HepG2 (cell line): ENCODE results near the gene IL1RAP. TPM values are rescaled to one million over a fixed set of nuclear protein-coding genes. Genes with fewer than 3 reads are reported as not detected.

Experiments
- ATAC-seq: fragments of 200-7000 bp; cut with Tn5 transposase; 3 replicates; pipeline ENCODE4 v1.9.1; 2020; ENCODE audit warnings: mild to moderate bottlenecking, moderate library complexity
- BruUV-seq: library from RNA; stranded (reverse); fragments of 400-500 nt; replicated peaks from 2 replicates; lab custom pipeline; 2021; lab: Mats Ljungman, UMichigan
- CTCF ChIA-PET: fragments of 300-600 bp; formaldehyde crosslinking; extraction: SDS; loops from one replicate; lab custom pipeline; 2021; ENCODE audit warnings: low total read pairs, inconsistent platforms, low intra/inter-chr PET ratio; lab: Yijun Ruan, JAX
- POLR2A ChIA-PET: fragments of 350-600 bp; sonication (Branson Sonifier 250); formaldehyde crosslinking; loops from one replicate; lab custom pipeline; 2020; ENCODE audit warnings: antibody characterized with exemption, inconsistent platforms; lab: Yijun Ruan, JAX
- DNase-seq: peaks from one replicate; pipeline ENCODE4 v3.0.0-alpha.2; 2015; ENCODE audit warnings: low spot score
- FAIRE-seq: peaks from 3 replicates; lab custom pipeline; 2011; peaks lifted over from hg19 to GRCh38; lab: Jason Lieb, UNC
- H2AFZ ChIP-seq: one replicate; pipeline ENCODE4 v1.6.1; 2011; ENCODE audit warnings: low read length, inconsistent platforms
- H3K27ac ChIP-seq: fragments of 300-600 bp; 3 replicates; pipeline ENCODE4 v1.8.0; 2011; ENCODE audit warnings: mixed run types, mild to moderate bottlenecking, mixed read lengths, low read length, inconsistent platforms; ENCODE audit not compliant: insufficient read depth; ENCODE audit errors: extremely low read length
- H3K27me3 ChIP-seq, 2 experiments: fragments of 200-600 bp in 1 of 2; 2 replicates in 1 of 2; 3 replicates in 1 of 2; pipeline versions ENCODE4 v1.6.0 to v1.8.0; 2011; ENCODE audit warnings: low read length in 2 of 2, mild to moderate bottlenecking in 2 of 2, moderate library complexity in 2 of 2, inconsistent platforms in 1 of 2; ENCODE audit not compliant: insufficient read depth in 2 of 2, control insufficient read depth in 1 of 2
- H3K36me3 ChIP-seq, 2 experiments: fragments of 200-600 bp in 1 of 2; replicated peaks in 1 of 2; 2 replicates in 1 of 2; 3 replicates in 1 of 2; pipeline versions ENCODE4 v1.5.1 to v1.8.0; 2011; ENCODE audit warnings: low read length in 2 of 2, inconsistent platforms in 1 of 2; ENCODE audit not compliant: insufficient read depth in 2 of 2, control insufficient read depth in 1 of 2
- H3K4me1 ChIP-seq: 2 replicates; pipeline ENCODE4 v1.5.1; 2012; ENCODE audit warnings: low read length, inconsistent platforms; ENCODE audit not compliant: insufficient read depth
- H3K4me2 ChIP-seq: 2 replicates; pipeline ENCODE4 v1.6.0; 2011; ENCODE audit warnings: low read depth, low read length, inconsistent platforms
- H3K4me3 ChIP-seq, 3 experiments: fragments of 200-600 bp in 1 of 3; sonication (generic), shearing (Covaris generic) in 1 of 3; replicated peaks in 1 of 3; 2 replicates each; pipeline ENCODE4 v1.5.1; 2011 to 2016; ENCODE audit warnings: low read length in 3 of 3, inconsistent platforms in 2 of 3, low read depth in 2 of 3, mild to moderate bottlenecking in 2 of 3, control low read depth in 1 of 3, mixed read lengths in 1 of 3; ENCODE audit not compliant: insufficient read depth in 1 of 3
- H3K79me2 ChIP-seq: one replicate; pipeline ENCODE4 v1.6.1; 2011; ENCODE audit warnings: low read length, inconsistent platforms; ENCODE audit not compliant: insufficient read depth
- H3K9ac ChIP-seq: 2 replicates; pipeline ENCODE4 v1.6.0; 2011; ENCODE audit warnings: mild to moderate bottlenecking, low read depth, low read length, inconsistent platforms; ENCODE audit not compliant: insufficient read depth
- H3K9me3 ChIP-seq: 2 replicates; pipeline ENCODE4 v1.5.1; 2012; ENCODE audit warnings: mild to moderate bottlenecking, low read length
- H4K20me1 ChIP-seq: 2 replicates; pipeline ENCODE4 v1.6.0; 2011; ENCODE audit warnings: inconsistent platforms, mild to moderate bottlenecking, low read length, moderate library complexity; ENCODE audit not compliant: insufficient read depth
- BORCS8-MEF2B ChIP-seq: sonication (generic); formaldehyde crosslinking; IDR thresholded peaks from 2 replicates; pipeline ENCODE4 v1.8.0; 2022; ENCODE audit warnings: mild to moderate bottlenecking, missing genetic modification reagents
- EED ChIP-seq: sonication (generic); formaldehyde crosslinking; IDR thresholded peaks from 2 replicates; pipeline ENCODE4 v1.5.0; 2020; ENCODE audit warnings: mild to moderate bottlenecking, missing genetic modification reagents
- FOXP4 ChIP-seq: sonication (generic); formaldehyde crosslinking; IDR thresholded peaks from 2 replicates; pipeline ENCODE4 v1.4.0; 2020; ENCODE audit warnings: missing genetic modification reagents
- MEF2D ChIP-seq: sonication (generic); formaldehyde crosslinking; IDR thresholded peaks from 2 replicates; pipeline ENCODE4 v1.5.1; 2020; ENCODE audit warnings: mild to moderate bottlenecking, missing genetic modification reagents
- PHF21A ChIP-seq: sonication (generic); formaldehyde crosslinking; IDR thresholded peaks from 2 replicates; pipeline ENCODE4 v1.5.0; 2020; ENCODE audit warnings: mild to moderate bottlenecking, missing genetic modification reagents
- POLR2AphosphoS2 ChIP-seq: IDR thresholded peaks from 2 replicates; pipeline ENCODE4 v1.6.1; 2011; ENCODE audit warnings: low read depth, low read length, improper control_type of control experiment
- RFX5 ChIP-seq: IDR thresholded peaks from 2 replicates; pipeline ENCODE4 v1.6.1; 2011; ENCODE audit warnings: low read depth, low read length, improper control_type of control experiment
- SMC3 ChIP-seq: IDR thresholded peaks from 2 replicates; pipeline ENCODE4 v1.6.1; 2011; ENCODE audit warnings: low read length, improper control_type of control experiment
- SNAPC2 ChIP-seq: sonication (generic); formaldehyde crosslinking; IDR thresholded peaks from 2 replicates; pipeline ENCODE4 v1.8.1; 2022; ENCODE audit warnings: mild to moderate bottlenecking, missing genetic modification reagents
- ZBTB1 ChIP-seq: sonication (generic); formaldehyde crosslinking; IDR thresholded peaks from 2 replicates; pipeline ENCODE4 v1.4.0; 2020; ENCODE audit warnings: missing genetic modification reagents, borderline replicate concordance
- ZKSCAN8 ChIP-seq: IDR thresholded peaks from 2 replicates; pipeline ENCODE4 v1.6.1; 2016; ENCODE audit warnings: borderline replicate concordance, missing genetic modification reagents, missing compliant biosample characterization
- ZNF431 ChIP-seq: sonication (generic); formaldehyde crosslinking; IDR thresholded peaks from 2 replicates; pipeline ENCODE4 v1.9.0; 2022; ENCODE audit warnings: missing genetic modification reagents, low read depth, mild to moderate bottlenecking, borderline replicate concordance
- ZNF451 ChIP-seq: sonication (generic); formaldehyde crosslinking; IDR thresholded peaks from 2 replicates; pipeline ENCODE4 v1.5.0; 2020; ENCODE audit warnings: mild to moderate bottlenecking, missing genetic modification reagents
- ZNF556 ChIP-seq: sonication (generic); formaldehyde crosslinking; IDR thresholded peaks from 2 replicates; pipeline ENCODE4 v1.4.0; 2020; ENCODE audit warnings: mild to moderate bottlenecking, missing genetic modification reagents, borderline replicate concordance
- WGBS: methylation state at CpG from one replicate; pipeline ENCODE4 v1.1.6; 2017; ENCODE audit warnings: low lambda C conversion rate; 5-methylcytosine and 5-hydroxymethylcytosine counted together
- in situ Hi-C: cut with HindIII; loops from 2 replicates; pipeline ENCODE4 v1.10.0; 2017; ENCODE audit warnings: low pct_unique_long_range_greater_than_20kb; ENCODE audit not compliant: extremely low pct_ligation_motif_present
- intact Hi-C: fragments of 100-400 bp; cut with micrococcal nuclease; formaldehyde crosslinking; loops from one replicate; pipeline ENCODE4 v1.10.0; 2022; ENCODE audit not compliant: unreplicated experiment
- polyA plus RNA-seq, 8 experiments: library from polyadenylated mRNA; depleted of rRNA in 3 of 8; stranded (reverse) in 7 of 8; unstranded in 1 of 8; fragments of >200 nt; fragmentation: Illumina TruSeq in 4 of 8; extraction: Trizol in 4 of 8; gene quantifications; 2 replicates each; pipeline versions ENCODE4 v1.2.1 to v1.2.3, GENCODE V29; 2011 to 2016; ENCODE audit warnings: low read depth in 4 of 8, missing spikeins in 1 of 8, mixed read lengths in 1 of 8; ENCODE audit not compliant: insufficient read depth in 1 of 8
- total RNA-seq, 5 experiments: library from RNA; depleted of rRNA; stranded (reverse); fragments of >200 nt; fragmentation: Illumina TruSeq; extraction: Trizol; gene quantifications; 2 replicates each; pipeline ENCODE4 v1.2.3, GENCODE V29; 2016; ENCODE audit warnings: low read depth in 1 of 5
- TF ChIP-seq, protein P1 (sequence below): sonication (generic); formaldehyde crosslinking; IDR thresholded peaks from 2 replicates; pipeline ENCODE4 v1.4.0; 2020; ENCODE audit warnings: missing genetic modification reagents
- TF ChIP-seq, protein P2 (sequence below): sonication (generic); formaldehyde crosslinking; IDR thresholded peaks from 2 replicates; pipeline ENCODE4 v1.4.0; 2020; ENCODE audit warnings: missing genetic modification reagents
- TF ChIP-seq, protein P3 (sequence below): sonication (generic); formaldehyde crosslinking; IDR thresholded peaks from 2 replicates; pipeline ENCODE4 v1.4.0; 2020; ENCODE audit warnings: mild to moderate bottlenecking, missing genetic modification reagents

Gene IL1RAP
- total and polyA plus RNA-seq, 2 of the 13 experiments (the other 11 are each of a cell fraction or from before 2014, with no cell fraction given) = 18.3 to 54.9 TPM

DNA sequence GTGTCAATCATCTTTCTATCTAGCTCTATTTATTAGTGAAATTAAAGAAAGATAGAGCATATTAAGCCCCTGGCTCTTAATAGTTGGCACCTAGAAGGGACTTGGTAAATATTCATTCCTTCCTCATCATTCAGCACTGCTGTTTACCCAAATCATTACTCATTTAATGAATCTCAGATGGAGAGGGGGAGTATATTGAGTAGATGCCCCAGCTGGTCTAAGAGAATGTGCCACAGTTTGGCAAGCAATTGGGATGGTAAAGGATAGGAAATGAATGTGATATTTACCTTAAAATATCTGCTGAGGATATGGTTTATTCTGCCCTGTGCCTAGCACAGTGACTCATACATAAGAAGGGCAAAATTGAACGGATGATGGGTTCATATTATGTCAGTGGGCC is 6.0 kb downstream of the IL1RAP start:
- no TSS peak for BruUV-seq
- ChIA-PET CTCF (no interaction called here), POLR2A (no interaction called here)
- 96% methylated on average over 1 of the region's 1 CpG for WGBS
- TF ChIP-seq POLR2AphosphoS2 (no peak), RFX5 (no peak), MEF2D (CRISPR knock-in tag) (no peak), EED (CRISPR knock-in tag) (no peak), ZKSCAN8 (CRISPR knock-in tag) (no peak), SNAPC2 (CRISPR knock-in tag) (no peak), ZNF556 (no peak), SMC3 (no peak), ZBTB1 (CRISPR knock-in tag) (no peak), ZNF451 (CRISPR knock-in tag) (no peak), BORCS8-MEF2B (CRISPR knock-in tag) (no peak), FOXP4 (CRISPR knock-in tag) (no peak), ZNF431 (no peak), PHF21A (CRISPR knock-in tag) (no peak)
- TF ChIP-seq, protein P1, sequence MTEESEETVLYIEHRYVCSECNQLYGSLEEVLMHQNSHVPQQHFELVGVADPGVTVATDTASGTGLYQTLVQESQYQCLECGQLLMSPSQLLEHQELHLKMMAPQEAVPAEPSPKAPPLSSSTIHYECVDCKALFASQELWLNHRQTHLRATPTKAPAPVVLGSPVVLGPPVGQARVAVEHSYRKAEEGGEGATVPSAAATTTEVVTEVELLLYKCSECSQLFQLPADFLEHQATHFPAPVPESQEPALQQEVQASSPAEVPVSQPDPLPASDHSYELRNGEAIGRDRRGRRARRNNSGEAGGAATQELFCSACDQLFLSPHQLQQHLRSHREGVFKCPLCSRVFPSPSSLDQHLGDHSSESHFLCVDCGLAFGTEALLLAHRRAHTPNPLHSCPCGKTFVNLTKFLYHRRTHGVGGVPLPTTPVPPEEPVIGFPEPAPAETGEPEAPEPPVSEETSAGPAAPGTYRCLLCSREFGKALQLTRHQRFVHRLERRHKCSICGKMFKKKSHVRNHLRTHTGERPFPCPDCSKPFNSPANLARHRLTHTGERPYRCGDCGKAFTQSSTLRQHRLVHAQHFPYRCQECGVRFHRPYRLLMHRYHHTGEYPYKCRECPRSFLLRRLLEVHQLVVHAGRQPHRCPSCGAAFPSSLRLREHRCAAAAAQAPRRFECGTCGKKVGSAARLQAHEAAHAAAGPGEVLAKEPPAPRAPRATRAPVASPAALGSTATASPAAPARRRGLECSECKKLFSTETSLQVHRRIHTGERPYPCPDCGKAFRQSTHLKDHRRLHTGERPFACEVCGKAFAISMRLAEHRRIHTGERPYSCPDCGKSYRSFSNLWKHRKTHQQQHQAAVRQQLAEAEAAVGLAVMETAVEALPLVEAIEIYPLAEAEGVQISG (CRISPR knock-in tag) = no peak
- TF ChIP-seq, protein P2, sequence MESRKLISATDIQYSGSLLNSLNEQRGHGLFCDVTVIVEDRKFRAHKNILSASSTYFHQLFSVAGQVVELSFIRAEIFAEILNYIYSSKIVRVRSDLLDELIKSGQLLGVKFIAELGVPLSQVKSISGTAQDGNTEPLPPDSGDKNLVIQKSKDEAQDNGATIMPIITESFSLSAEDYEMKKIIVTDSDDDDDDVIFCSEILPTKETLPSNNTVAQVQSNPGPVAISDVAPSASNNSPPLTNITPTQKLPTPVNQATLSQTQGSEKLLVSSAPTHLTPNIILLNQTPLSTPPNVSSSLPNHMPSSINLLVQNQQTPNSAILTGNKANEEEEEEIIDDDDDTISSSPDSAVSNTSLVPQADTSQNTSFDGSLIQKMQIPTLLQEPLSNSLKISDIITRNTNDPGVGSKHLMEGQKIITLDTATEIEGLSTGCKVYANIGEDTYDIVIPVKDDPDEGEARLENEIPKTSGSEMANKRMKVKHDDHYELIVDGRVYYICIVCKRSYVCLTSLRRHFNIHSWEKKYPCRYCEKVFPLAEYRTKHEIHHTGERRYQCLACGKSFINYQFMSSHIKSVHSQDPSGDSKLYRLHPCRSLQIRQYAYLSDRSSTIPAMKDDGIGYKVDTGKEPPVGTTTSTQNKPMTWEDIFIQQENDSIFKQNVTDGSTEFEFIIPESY (CRISPR knock-in tag) = no peak
- TF ChIP-seq, protein P3, sequence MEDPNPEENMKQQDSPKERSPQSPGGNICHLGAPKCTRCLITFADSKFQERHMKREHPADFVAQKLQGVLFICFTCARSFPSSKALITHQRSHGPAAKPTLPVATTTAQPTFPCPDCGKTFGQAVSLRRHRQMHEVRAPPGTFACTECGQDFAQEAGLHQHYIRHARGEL (CRISPR knock-in tag) = no peak
- ATAC-seq = no peak
- in situ Hi-C loops (loop anchor here (10.0 kb wide), 1 partner anchor 175 kb away; no protein-coding TSS in a partner anchor), intact Hi-C loops (no loop called here)
- H3K9ac ChIP-seq = no peak overlapping the region
- H3K4me2 ChIP-seq = no peak overlapping the region
- DNase-seq = no peak
- no peak overlapping the region for H2AFZ ChIP-seq
- no peaks in the 10 kb centered on the region for H3K9me3 ChIP-seq
- peaks cover 3 to 12% of the 10 kb centered on the region in 2 experiments; a peak in 3 of 5 replicates for H3K36me3 ChIP-seq
- peaks cover 89% of the 10 kb centered on the region for H3K79me2 ChIP-seq
- H4K20me1 ChIP-seq = no peaks in the 10 kb centered on the region; the same call in 1 of the 2 replicates
- no peak overlapping the region for H3K4me3 ChIP-seq
- no peaks in the 10 kb centered on the region; a peak in 1 of 5 replicates for H3K27me3 ChIP-seq
- peaks cover 53% of the 10 kb centered on the region for H3K4me1 ChIP-seq
- H3K27ac ChIP-seq = no peak overlapping the region
- no peak for FAIRE-seq
